Motor neuron (in vitro differentiated cells): ENCODE measurements around the gene TTLL3. TPM values are rescaled to one million over a fixed set of nuclear protein-coding genes. Genes with fewer than 3 reads are reported as not detected.

ENCODE experiments used
- ATAC-seq, 8 experiments: fragments of 200-7000 bp; cut with Tn5 transposase; replicated peaks in 6 of 8; 2 replicates each; pipeline ENCODE4 v1.8.0; 2021; ENCODE audit warnings: mild to moderate bottlenecking in 8 of 8, moderate library complexity in 8 of 8
- H3K27ac ChIP-seq, 2 donors: fragments of 250-450 bp; sonication (Bioruptor Pico); 2 replicates each; pipeline ENCODE4 v1.9.0; 2021; ENCODE audit warnings: antibody characterized with exemption in 2 of 2, mild to moderate bottlenecking in 2 of 2, moderate library complexity in 1 of 2
- H3K4me1 ChIP-seq, 2 donors: fragments of 250-450 bp; sonication (Bioruptor Pico); replicated peaks in 1 of 2; 2 replicates each; pipeline ENCODE4 v1.6.1; 2021; ENCODE audit warnings: antibody characterized with exemption in 2 of 2, mild to moderate bottlenecking in 2 of 2, moderate library complexity in 1 of 2
- H3K4me3 ChIP-seq, 5 donors: fragments of 250-450 bp; sonication (Bioruptor Pico); 2 replicates each; pipeline ENCODE4 v1.9.0; 2021; ENCODE audit warnings: antibody characterized with exemption in 5 of 5, mild to moderate bottlenecking in 5 of 5, moderate library complexity in 4 of 5
- WGBS, 10 experiments: fragments of 450-650 bp; shearing (Covaris generic); methylation state at CpG; one replicate each; pipeline ENCODE4 v1.0.0; 2022; 5-methylcytosine and 5-hydroxymethylcytosine counted together
- in situ Hi-C, 9 experiments: fragments of 400-800 bp; cut with MboI; loops; one replicate each; pipeline ENCODE4 v1.15.0; 2021; ENCODE audit warnings: low sequenced_read_pairs in 9 of 9, low pct_unique_long_range_greater_than_20kb in 2 of 9; ENCODE audit not compliant: unreplicated experiment in 9 of 9
- total RNA-seq, 8 experiments: library from RNA; unstranded; fragments of 300-600 nt; gene quantifications; 2 replicates each; pipeline versions ENCODE4 v1.2.3 to v1.2.4, GENCODE V29; 2022

The TTLL3 gene
- total RNA-seq, 8 experiments from 2014 or later = 8.4 to 41.3 (median 14.0) TPM

- Histone ChIP-seq H3K4me1 (no peaks in the 10 kb centered on the region), H3K27ac (no peak overlapping the region), H3K4me3 (no peak overlapping the region)
- in situ Hi-C loops = no loop called here
- WGBS, 10 experiments = 46 to 100% (median 68%) methylated on average over 1 to 4 of the region's 5 CpGs; no CpG with 5 or more reads in 2 of the 10 experiments
- ATAC-seq = no peak
These were observed 33.0 kb upstream of the TTLL3 start for GRCh38 chr3:9776896-9777693.

- no peak overlapping the region for H3K27ac ChIP-seq
- WGBS, 10 experiments = 80 to 100% (median 83%) methylated on average over 1 of the region's 1 CpG; no CpG with 5 or more reads in 5 of the 10 experiments
These were observed 32.4 kb upstream of the TTLL3 start for GRCh38 chr3:9777694-9778021.

GRCh38 chr3:9778143-9779074, 31.7 kb upstream of the TTLL3 start:
- peak in 2 of 8 experiments; percentile 15 to 24 for ATAC-seq
- Histone ChIP-seq H3K4me3 (no peak overlapping the region), H3K27ac (peak overlapping the region in 1 of 2 donors; percentile 17), H3K4me1 (no peaks in the 10 kb centered on the region)
- 67 to 100% (median 86%) methylated on average over 1 to 4 of the region's 5 CpGs; no CpG with 5 or more reads in 1 of the 10 experiments for WGBS, 10 experiments
- in situ Hi-C loops = no loop called here

More at GRCh38 chr3:9777694-9778021, 32.4 kb upstream of the TTLL3 start:
- in situ Hi-C loops = no loop called here
- Histone ChIP-seq H3K4me1 (no peaks in the 10 kb centered on the region), H3K4me3 (no peak overlapping the region)
- no peak for ATAC-seq

- 80 to 100% (median 100%) methylated on average over 1 to 4 of the region's 6 CpGs; no CpG with 5 or more reads in 7 of the 10 experiments for WGBS, 10 experiments
- no peak overlapping the region for H3K4me3 ChIP-seq
- no peak overlapping the region for H3K27ac ChIP-seq
- no peaks in the 10 kb centered on the region for H3K4me1 ChIP-seq
- no peak for ATAC-seq
- in situ Hi-C loops = no loop called here
These were observed 30.9 kb upstream of the TTLL3 start for GRCh38 chr3:9779075-9779593.

- 61 to 100% (median 80%) methylated on average over 1 to 4 of the region's 8 CpGs; no CpG with 5 or more reads in 4 of the 10 experiments for WGBS, 10 experiments
- Histone ChIP-seq H3K4me1 (no peaks in the 10 kb centered on the region), H3K4me3 (no peak overlapping the region), H3K27ac (no peak overlapping the region)
- no peak for ATAC-seq
- in situ Hi-C loops = no loop called here
These were observed 30.2 kb upstream of the TTLL3 start for GRCh38 chr3:9779721-9780457.

- in situ Hi-C loops = no loop called here
- no peak for ATAC-seq
- Histone ChIP-seq H3K4me3 (no peak overlapping the region), H3K4me1 (no peaks in the 10 kb centered on the region), H3K27ac (no peak overlapping the region)
- 67 to 100% (median 90%) methylated on average over 1 to 7 of the region's 10 CpGs; no CpG with 5 or more reads in 1 of the 10 experiments for WGBS, 10 experiments
These were observed 29.6 kb upstream of the TTLL3 start for GRCh38 chr3:9780458-9780812.

GRCh38 chr3:9780910-9781309, 29.2 kb upstream of the TTLL3 start:
- in situ Hi-C loops = no loop called here
- ATAC-seq = no peak
- Histone ChIP-seq H3K4me1 (no peaks in the 10 kb centered on the region), H3K4me3 (no peak overlapping the region), H3K27ac (no peak overlapping the region)
- 90 to 100% (median 96%) methylated on average over 1 to 4 of the region's 4 CpGs; no CpG with 5 or more reads in 6 of the 10 experiments for WGBS, 10 experiments

- Histone ChIP-seq H3K27ac (no peak overlapping the region), H3K4me1 (no peaks in the 10 kb centered on the region), H3K4me3 (no peak overlapping the region)
- WGBS, 10 experiments = 100% methylated on average over 1 of the region's 1 CpG; no CpG with 5 or more reads in 8 of the 10 experiments
- ATAC-seq = no peak
- in situ Hi-C loops = no loop called here
These were observed 28.5 kb upstream of the TTLL3 start for GRCh38 chr3:9781551-9781950.

- Histone ChIP-seq H3K4me3 (no peak overlapping the region), H3K4me1 (no peaks in the 10 kb centered on the region), H3K27ac (no peak overlapping the region)
- no peak for ATAC-seq
- 60 to 100% (median 74%) methylated on average over 1 to 3 of the region's 3 CpGs; no CpG with 5 or more reads in 3 of the 10 experiments for WGBS, 10 experiments
- in situ Hi-C loops = no loop called here
These were observed 28.0 kb upstream of the TTLL3 start for GRCh38 chr3:9781978-9782603.

GRCh38 chr3:9782770-9783169, 27.3 kb upstream of the TTLL3 start:
- no peak overlapping the region for H3K27ac ChIP-seq
- in situ Hi-C loops = no loop called here
- 0 to 100% (median 51%) methylated on average over 1 to 3 of the region's 3 CpGs; no CpG with 5 or more reads in 2 of the 10 experiments for WGBS, 10 experiments
- ATAC-seq = no peak
- H3K4me3 ChIP-seq = no peak overlapping the region
- no peaks in the 10 kb centered on the region for H3K4me1 ChIP-seq

- in situ Hi-C loops = no loop called here
- ATAC-seq = no peak
- Histone ChIP-seq H3K4me1 (no peaks in the 10 kb centered on the region), H3K4me3 (no peak overlapping the region), H3K27ac (no peak overlapping the region)
- 90 to 100% (median 98%) methylated on average over 1 to 10 of the region's 14 CpGs; no CpG with 5 or more reads in 4 of the 10 experiments for WGBS, 10 experiments
These were observed 26.1 kb upstream of the TTLL3 start for GRCh38 chr3:9783954-9784353.

GRCh38 chr3:9784965-9785364, 25.1 kb upstream of the TTLL3 start:
- 60 to 100% (median 100%) methylated on average over 1 to 3 of the region's 4 CpGs; no CpG with 5 or more reads in 3 of the 10 experiments for WGBS, 10 experiments
- H3K27ac ChIP-seq = no peak overlapping the region
- no peak overlapping the region for H3K4me3 ChIP-seq
- in situ Hi-C loops = no loop called here
- no peaks in the 10 kb centered on the region for H3K4me1 ChIP-seq
- ATAC-seq = peak in 1 of 8 experiments; percentile 57
